Upper lobe of left lung (tissue), 4 donors: ENCODE data around the gene MCTP1.

Experiments
- CTCF ChIP-seq, 6 experiments: fragments of 450-650 bp in 4 of 6; fragments of 200-600 bp in 2 of 6; sonication (generic) in 2 of 6; IDR thresholded peaks; one replicate each; pipeline ENCODE4 v1.5.1; 2016 to 2019; ENCODE audit warnings: antibody characterized with exemption in 6 of 6
- EP300 ChIP-seq, 4 donors: sonication (generic); formaldehyde crosslinking; IDR thresholded peaks; one replicate each; pipeline ENCODE4 v1.5.1; 2017; ENCODE audit warnings: antibody characterized with exemption in 4 of 4, control low read depth in 2 of 4
- POLR2A ChIP-seq, 4 donors: fragments of 450-650 bp; IDR thresholded peaks; one replicate each; pipeline ENCODE4 v1.5.1; 2016 to 2017; ENCODE audit warnings: antibody characterized with exemption in 4 of 4, mild to moderate bottlenecking in 2 of 4
- POLR2AphosphoS5 ChIP-seq, 2 donors: sonication (generic); formaldehyde crosslinking; IDR thresholded peaks; one replicate each; pipeline ENCODE4 v1.5.1; 2017; ENCODE audit warnings: antibody characterized with exemption in 2 of 2

- TF ChIP-seq CTCF (IDR thresholded peaks at IDR 0.05) (no peak), POLR2A (IDR thresholded peaks at IDR 0.05) (no peak), POLR2AphosphoS5 (IDR thresholded peaks at IDR 0.05) (no peak), EP300 (IDR thresholded peaks at IDR 0.05) (no peak)
Observed at GRCh38 chr5:95172659-95173058, 112.2 kb downstream of the MCTP1 start.
